Breast epithelium (tissue), 4 donors: ENCODE results near the gene LILRB4. TPM values are rescaled to one million over a fixed set of nuclear protein-coding genes. Genes with fewer than 3 reads are reported as not detected.
"Not testable (repeated sequence)": the region's sequence is repeated elsewhere in the genome, so short reads cannot be mapped to it uniquely, and the experiment has no call there.

Source experiments
- DNase-seq, 2 donors: peaks; one replicate each; pipeline ENCODE4 v3.0.0-alpha.2; 2019; ENCODE audit warnings: low spot score in 2 of 2
- H3K27ac ChIP-seq, 2 donors: fragments of 200-600 bp; sonication (generic) in 1 of 2; one replicate each; pipeline ENCODE4 v1.5.1; 2016 to 2019; ENCODE audit warnings: mild to moderate bottlenecking in 1 of 2
- H3K27me3 ChIP-seq, 2 donors: fragments of 200-600 bp; sonication (generic) in 1 of 2; one replicate each; pipeline versions ENCODE4 v1.5.1 to v1.6.0; 2017 to 2019; ENCODE audit warnings: control low read depth in 1 of 2, mild to moderate bottlenecking in 1 of 2
- H3K36me3 ChIP-seq: fragments of 200-600 bp; one replicate; pipeline ENCODE4 v1.5.1; 2019
- H3K4me1 ChIP-seq, 2 donors: fragments of 200-600 bp; sonication (generic); one replicate each; pipeline ENCODE4 v1.5.1; 2016 to 2019; ENCODE audit warnings: control low read depth in 1 of 2
- H3K4me3 ChIP-seq, 3 donors: fragments of 200-600 bp; sonication (generic); 1 replicate in 2 of 3; 2 replicates in 1 of 3; pipeline ENCODE4 v1.5.1; 2016 to 2019; ENCODE audit warnings: mild to moderate bottlenecking in 3 of 3, moderate library complexity in 2 of 3
- H3K9me3 ChIP-seq, 2 donors: fragments of 200-600 bp; sonication (generic) in 1 of 2; one replicate each; pipeline ENCODE4 v1.5.1; 2016 to 2019; ENCODE audit warnings: control low read depth in 1 of 2
- POLR2A ChIP-seq: fragments of 450-650 bp; IDR thresholded peaks from one replicate; pipeline ENCODE4 v1.6.1; 2016; ENCODE audit warnings: antibody characterized with exemption, mild to moderate bottlenecking, moderate library complexity
- POLR2AphosphoS5 ChIP-seq, 3 donors: sonication (generic); formaldehyde crosslinking; IDR thresholded peaks; one replicate each; pipeline ENCODE4 v1.6.1; 2017; ENCODE audit warnings: antibody characterized with exemption in 3 of 3
- intact Hi-C: fragments of 100-400 bp; cut with DNase I; formaldehyde crosslinking; loops from one replicate; pipeline ENCODE4 v1.15.1; 2023; ENCODE audit warnings: low total_unique reads
- total RNA-seq, 3 donors: library from RNA; depleted of rRNA; stranded (reverse); fragments of >200 nt; gene quantifications; one replicate each; pipeline ENCODE4 v1.1.0, GENCODE V29; 2016
- TF ChIP-seq, protein P1 (sequence below), 3 donors: fragments of 450-650 bp; IDR thresholded peaks; one replicate each; pipeline ENCODE4 v1.5.1; 2016 to 2017; ENCODE audit warnings: antibody characterized with exemption in 3 of 3, mild to moderate bottlenecking in 3 of 3, moderate library complexity in 3 of 3

Gene LILRB4
- total RNA-seq, 3 donors from 2014 or later: 1.3 to 17.6 (median 10.1) TPM

- Histone ChIP-seq H3K27ac (no peak overlapping the region), H3K27me3 (no peaks in the 10 kb centered on the region), H3K36me3 (no peaks in the 10 kb centered on the region), H3K4me3 (no peak overlapping the region), H3K4me1 (no peaks in the 10 kb centered on the region), H3K9me3 (peaks cover 5 to 8% of the 10 kb centered on the region in 2 donors)
- TF ChIP-seq, protein P1, sequence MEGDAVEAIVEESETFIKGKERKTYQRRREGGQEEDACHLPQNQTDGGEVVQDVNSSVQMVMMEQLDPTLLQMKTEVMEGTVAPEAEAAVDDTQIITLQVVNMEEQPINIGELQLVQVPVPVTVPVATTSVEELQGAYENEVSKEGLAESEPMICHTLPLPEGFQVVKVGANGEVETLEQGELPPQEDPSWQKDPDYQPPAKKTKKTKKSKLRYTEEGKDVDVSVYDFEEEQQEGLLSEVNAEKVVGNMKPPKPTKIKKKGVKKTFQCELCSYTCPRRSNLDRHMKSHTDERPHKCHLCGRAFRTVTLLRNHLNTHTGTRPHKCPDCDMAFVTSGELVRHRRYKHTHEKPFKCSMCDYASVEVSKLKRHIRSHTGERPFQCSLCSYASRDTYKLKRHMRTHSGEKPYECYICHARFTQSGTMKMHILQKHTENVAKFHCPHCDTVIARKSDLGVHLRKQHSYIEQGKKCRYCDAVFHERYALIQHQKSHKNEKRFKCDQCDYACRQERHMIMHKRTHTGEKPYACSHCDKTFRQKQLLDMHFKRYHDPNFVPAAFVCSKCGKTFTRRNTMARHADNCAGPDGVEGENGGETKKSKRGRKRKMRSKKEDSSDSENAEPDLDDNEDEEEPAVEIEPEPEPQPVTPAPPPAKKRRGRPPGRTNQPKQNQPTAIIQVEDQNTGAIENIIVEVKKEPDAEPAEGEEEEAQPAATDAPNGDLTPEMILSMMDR (IDR thresholded peaks at IDR 0.05): no peak
- TF ChIP-seq POLR2A (no peak), POLR2AphosphoS5 (IDR thresholded peaks at IDR 0.05) (no peak)
- DNase-seq: no peak
- intact Hi-C loops: no loop called here
Measured at GRCh38 chr19:54622431-54622830, 40.4 kb upstream of the LILRB4 start.

- intact Hi-C loops, H3K27ac ChIP-seq, DNase-seq, H3K36me3 ChIP-seq, H3K27me3 ChIP-seq, H3K4me1 ChIP-seq, H3K4me3 ChIP-seq, H3K9me3 ChIP-seq: not testable (repeated sequence)
Measured at GRCh38 chr19:54624234-54624633, 38.6 kb upstream of the LILRB4 start.

GRCh38 chr19:54624934-54625730 lies 37.7 kb upstream of the LILRB4 start:
- H3K27me3 ChIP-seq, H3K36me3 ChIP-seq, H3K27ac ChIP-seq, H3K4me1 ChIP-seq, intact Hi-C loops, DNase-seq, H3K9me3 ChIP-seq, H3K4me3 ChIP-seq: not testable (repeated sequence)

DNA sequence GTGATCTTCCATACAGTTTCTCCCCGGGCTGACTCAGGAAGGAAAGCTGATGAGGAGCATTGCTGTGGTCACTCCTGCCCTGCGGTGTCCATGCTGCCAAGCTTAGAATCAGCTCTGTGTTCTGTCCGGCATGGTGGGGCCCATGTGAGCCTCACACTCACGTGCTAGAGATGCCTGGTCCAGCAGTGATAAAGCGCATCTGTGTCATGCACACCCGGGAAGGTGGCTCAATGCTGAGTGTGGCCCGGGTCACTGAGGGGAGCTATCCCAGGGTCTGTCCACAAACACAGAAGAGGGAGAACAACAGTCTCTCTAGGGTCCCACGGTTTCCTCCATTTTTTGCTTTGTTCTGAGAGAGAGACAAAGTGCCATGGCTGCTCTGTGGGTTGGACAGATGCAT lies 36.0 kb upstream of the LILRB4 start:
- intact Hi-C loops: no loop called here
- Histone ChIP-seq H3K4me3 (no peak overlapping the region), H3K9me3 (peaks cover 5 to 8% of the 10 kb centered on the region in 2 donors), H3K4me1 (no peaks in the 10 kb centered on the region), H3K27ac (no peak overlapping the region), H3K27me3 (peaks cover 0 to under 1% of the 10 kb centered on the region in 2 donors), H3K36me3 (no peaks in the 10 kb centered on the region)
- TF ChIP-seq POLR2A (no peak), POLR2AphosphoS5 (IDR thresholded peaks at IDR 0.05) (no peak)
- TF ChIP-seq, protein P1 (IDR thresholded peaks at IDR 0.05): no peak
- no peak for DNase-seq

GRCh38 chr19:54627912-54628311 lies 34.9 kb upstream of the LILRB4 start:
- H3K4me3 ChIP-seq, H3K4me1 ChIP-seq, H3K9me3 ChIP-seq, H3K36me3 ChIP-seq, DNase-seq, intact Hi-C loops, H3K27ac ChIP-seq: not testable (repeated sequence)
- peaks cover 0 to 12% of the 10 kb centered on the region in 2 donors for H3K27me3 ChIP-seq

DNA sequence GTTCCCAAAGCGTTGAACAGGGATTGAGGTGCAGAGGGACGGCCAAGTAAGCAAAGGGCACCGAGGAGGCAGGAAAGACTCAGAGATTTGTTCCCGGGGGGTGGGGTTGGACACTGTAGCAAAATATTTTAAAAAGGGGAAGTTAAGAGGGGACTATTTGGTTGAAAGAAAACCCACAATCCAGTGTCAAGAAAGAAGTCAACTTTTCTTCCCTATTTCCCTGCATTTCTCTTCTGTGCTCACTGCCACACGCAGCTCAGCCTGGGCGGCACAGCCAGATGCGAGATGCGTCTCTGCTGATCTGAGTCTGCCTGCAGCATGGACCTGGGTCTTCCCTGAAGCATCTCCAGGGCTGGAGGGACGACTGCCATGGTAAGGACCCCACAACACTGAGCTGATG lies 32.5 kb upstream of the LILRB4 start, which contains the start of gene LILRB1:
LILRB1 (plus strand) TSS at position 223 of the 400 bp plus-strand sequence. CDS start 590 bp downstream, outside the sequence.
- H3K27me3 ChIP-seq: peaks cover 0 to 28% of the 10 kb centered on the region in 2 donors
- peak within 1 kb of the TSS in 1 of 3 donors; percentile 22 for H3K4me3 ChIP-seq
- H3K36me3 ChIP-seq, H3K27ac ChIP-seq, H3K9me3 ChIP-seq, DNase-seq, intact Hi-C loops, H3K4me1 ChIP-seq: not testable (repeated sequence)

DNA sequence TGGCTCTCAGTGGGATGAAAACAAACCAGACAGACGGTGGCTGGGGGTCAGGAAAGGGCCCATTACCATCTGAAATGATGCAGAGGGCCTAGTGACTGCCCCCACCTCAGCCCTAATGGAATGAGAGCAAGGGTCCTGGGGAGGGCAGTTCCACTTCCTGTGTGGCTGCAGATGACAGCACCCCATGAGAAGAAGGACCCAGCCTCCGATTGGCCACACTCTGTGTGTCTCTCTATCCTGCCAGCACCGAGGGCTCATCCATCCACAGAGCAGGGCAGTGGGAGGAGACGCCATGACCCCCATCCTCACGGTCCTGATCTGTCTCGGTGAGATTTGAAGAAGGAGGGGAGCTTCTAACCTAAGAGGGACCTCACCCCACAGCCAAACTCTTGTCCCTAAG lies 32.0 kb upstream of the LILRB4 start:
- peaks cover 0 to 28% of the 10 kb centered on the region in 2 donors for H3K27me3 ChIP-seq
- TF ChIP-seq POLR2A (no peak), POLR2AphosphoS5 (IDR thresholded peaks at IDR 0.05) (no peak)
- TF ChIP-seq, protein P1 (IDR thresholded peaks at IDR 0.05): no peak
- DNase-seq: no peak
- intact Hi-C loops: no loop called here
- H3K4me1 ChIP-seq: no peaks in the 10 kb centered on the region
- no peak overlapping the region for H3K27ac ChIP-seq
- H3K9me3 ChIP-seq: peaks cover 5 to 8% of the 10 kb centered on the region in 2 donors
- H3K36me3 ChIP-seq: no peaks in the 10 kb centered on the region
- peak overlapping the region in 1 of 3 donors; percentile 22 for H3K4me3 ChIP-seq

DNA sequence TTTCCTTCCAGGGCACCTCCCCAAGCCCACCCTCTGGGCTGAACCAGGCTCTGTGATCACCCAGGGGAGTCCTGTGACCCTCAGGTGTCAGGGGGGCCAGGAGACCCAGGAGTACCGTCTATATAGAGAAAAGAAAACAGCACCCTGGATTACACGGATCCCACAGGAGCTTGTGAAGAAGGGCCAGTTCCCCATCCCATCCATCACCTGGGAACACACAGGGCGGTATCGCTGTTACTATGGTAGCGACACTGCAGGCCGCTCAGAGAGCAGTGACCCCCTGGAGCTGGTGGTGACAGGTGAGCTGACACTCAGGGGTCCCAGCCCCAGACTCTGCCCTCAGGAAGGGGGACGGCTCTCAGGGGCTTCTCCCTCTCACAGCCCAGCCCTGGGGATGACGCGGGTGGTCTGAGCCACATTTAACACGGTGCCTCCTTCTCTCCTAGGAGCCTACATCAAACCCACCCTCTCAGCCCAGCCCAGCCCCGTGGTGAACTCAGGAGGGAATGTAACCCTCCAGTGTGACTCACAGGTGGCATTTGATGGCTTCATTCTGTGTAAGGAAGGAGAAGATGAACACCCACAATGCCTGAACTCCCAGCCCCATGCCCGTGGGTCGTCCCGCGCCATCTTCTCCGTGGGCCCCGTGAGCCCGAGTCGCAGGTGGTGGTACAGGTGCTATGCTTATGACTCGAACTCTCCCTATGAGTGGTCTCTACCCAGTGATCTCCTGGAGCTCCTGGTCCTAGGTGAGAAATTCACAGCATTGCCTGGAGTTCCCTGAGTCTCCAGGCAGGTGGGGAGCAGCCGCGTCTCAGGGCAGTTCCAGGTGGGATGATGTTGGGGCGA lies 31.1 kb upstream of the LILRB4 start:
- H3K9me3 ChIP-seq, H3K27ac ChIP-seq, H3K36me3 ChIP-seq, DNase-seq, H3K4me3 ChIP-seq, H3K4me1 ChIP-seq, intact Hi-C loops: not testable (repeated sequence)
- H3K27me3 ChIP-seq: peaks cover 0 to 28% of the 10 kb centered on the region in 2 donors

DNA sequence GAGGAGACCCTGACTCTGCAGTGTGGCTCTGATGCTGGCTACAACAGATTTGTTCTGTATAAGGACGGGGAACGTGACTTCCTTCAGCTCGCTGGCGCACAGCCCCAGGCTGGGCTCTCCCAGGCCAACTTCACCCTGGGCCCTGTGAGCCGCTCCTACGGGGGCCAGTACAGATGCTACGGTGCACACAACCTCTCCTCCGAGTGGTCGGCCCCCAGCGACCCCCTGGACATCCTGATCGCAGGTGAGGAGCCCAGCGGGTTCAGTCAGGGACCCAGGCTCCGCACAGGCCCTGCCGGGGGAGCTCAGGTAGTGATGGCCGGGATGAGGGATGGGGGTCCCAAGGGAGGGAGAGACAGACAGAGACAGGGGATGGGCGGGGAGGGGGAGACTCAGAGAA lies 30.3 kb upstream of the LILRB4 start:
- peaks cover 0 to 28% of the 10 kb centered on the region in 2 donors for H3K27me3 ChIP-seq
- H3K4me1 ChIP-seq, H3K36me3 ChIP-seq, intact Hi-C loops, DNase-seq, H3K4me3 ChIP-seq, H3K9me3 ChIP-seq, H3K27ac ChIP-seq: not testable (repeated sequence)
